ENCODE results near the gene EPC1. TPM values are rescaled to one million over a fixed set of nuclear protein-coding genes. Genes with fewer than 3 reads are reported as not detected.

Gene EPC1
- total and polyA plus RNA-seq, 9 of the 15 experiments (the other 6 are each of a cell fraction or from before 2014, with no cell fraction given): 7.0 to 43.6 (median 16.1) TPM

- peak in 1 of 2 experiments; percentile 82; a peak in 2 of 4 replicates for TF ChIP-seq ZNF639 (CRISPR knock-in tag; conservative IDR thresholded peaks at IDR 0.05 in 1 of 2, IDR thresholded peaks at IDR 0.05 in 1 of 2)
- TF ChIP-seq SAFB2 (IDR thresholded peaks at IDR 0.05; ENCODE audit: borderline replicate concordance, low read depth, low read length, severe bottlenecking): no peak
- no peak for TF ChIP-seq ZNF239 (CRISPR knock-in tag; IDR thresholded peaks at IDR 0.05)
- TF ChIP-seq CAMTA2 (CRISPR knock-in tag; conservative IDR thresholded peaks at IDR 0.05): peak; percentile 28; the same call in 1 of the 2 replicates
- TF ChIP-seq MBD2 (IDR thresholded peaks at IDR 0.05; ENCODE audit: borderline replicate concordance, low read depth): peak; percentile 36; the same call in 1 of the 2 replicates
- no peak for TF ChIP-seq RBM15 (IDR thresholded peaks at IDR 0.05; ENCODE audit: insufficient read depth, low read length)
- no peak; the same call in none of the 2 replicates for TF ChIP-seq HCFC1 (IDR thresholded peaks at IDR 0.05; ENCODE audit: low read depth, low read length)
- no peak for TF ChIP-seq HEY1 (CRISPR knock-in tag; IDR thresholded peaks at IDR 0.05; ENCODE audit: borderline replicate concordance)
- TF ChIP-seq NFIC (IDR thresholded peaks at IDR 0.05): no peak
- TF ChIP-seq ZNF584 (CRISPR knock-in tag; IDR thresholded peaks at IDR 0.05; ENCODE audit: low read depth): peak; percentile 79
- peak; percentile 8; the same call in 1 of the 2 replicates for TF ChIP-seq ZBTB7A (IDR thresholded peaks at IDR 0.05; ENCODE audit: borderline replicate concordance, control insufficient read depth, low read depth, low read length)
- TF ChIP-seq, protein P1, sequence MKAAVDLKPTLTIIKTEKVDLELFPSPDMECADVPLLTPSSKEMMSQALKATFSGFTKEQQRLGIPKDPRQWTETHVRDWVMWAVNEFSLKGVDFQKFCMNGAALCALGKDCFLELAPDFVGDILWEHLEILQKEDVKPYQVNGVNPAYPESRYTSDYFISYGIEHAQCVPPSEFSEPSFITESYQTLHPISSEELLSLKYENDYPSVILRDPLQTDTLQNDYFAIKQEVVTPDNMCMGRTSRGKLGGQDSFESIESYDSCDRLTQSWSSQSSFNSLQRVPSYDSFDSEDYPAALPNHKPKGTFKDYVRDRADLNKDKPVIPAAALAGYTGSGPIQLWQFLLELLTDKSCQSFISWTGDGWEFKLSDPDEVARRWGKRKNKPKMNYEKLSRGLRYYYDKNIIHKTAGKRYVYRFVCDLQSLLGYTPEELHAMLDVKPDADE (conservative IDR thresholded peaks at IDR 0.05; ENCODE audit: control insufficient read depth, low read depth, low read length): peak; percentile 57
- no peak for TF ChIP-seq NUFIP1 (IDR thresholded peaks at IDR 0.05; ENCODE audit: partially characterized antibody)
- TF ChIP-seq HDAC1 (IDR thresholded peaks at IDR 0.05): no peak
- TF ChIP-seq ZNF23 (CRISPR knock-in tag; IDR thresholded peaks at IDR 0.05): no peak
Measured at GRCh38 chr10:32346551-32347362, at the start of gene EPC1 (continued).

Data from K562 (cell line).